Measurements from ENCODE around the gene DDX10.
"Not testable (repeated sequence)": the region's sequence is repeated elsewhere in the genome, so short reads cannot be mapped to it uniquely, and the experiment has no call there.

Gene DDX10

DNA sequence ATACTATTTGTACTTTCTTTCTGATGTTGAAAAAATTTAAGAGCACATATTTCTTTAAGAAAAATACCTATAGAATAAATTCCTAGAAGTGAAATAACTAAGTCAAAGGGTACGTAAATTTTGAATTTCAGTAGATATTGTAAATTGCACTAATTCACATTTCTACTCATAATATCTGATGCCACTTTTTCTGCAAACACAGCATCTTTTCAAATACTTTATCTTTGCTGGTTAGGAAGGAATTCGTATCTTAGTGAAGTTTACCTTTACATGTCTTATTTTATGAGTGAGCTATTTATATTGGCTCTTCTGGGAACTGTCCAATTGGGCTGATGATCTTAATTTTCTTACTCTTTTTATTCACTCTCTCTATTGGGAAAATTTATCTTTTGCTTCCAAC lies 148.2 kb downstream of the DDX10 start:
- Mint-ChIP-seq H3K36me3 (ENCODE audit: low read depth) (peaks cover 6% of the 10 kb centered on the region), H3K27me3 (no peaks in the 10 kb centered on the region), H3K4me1 (ENCODE audit: low read depth) (no peaks in the 10 kb centered on the region), H3K4me3 (no peak overlapping the region), H3K9me3 (no peaks in the 10 kb centered on the region), H3K27ac (no peak overlapping the region)
- intact Hi-C loops (cut with micrococcal nuclease), result no loop called here

DNA sequence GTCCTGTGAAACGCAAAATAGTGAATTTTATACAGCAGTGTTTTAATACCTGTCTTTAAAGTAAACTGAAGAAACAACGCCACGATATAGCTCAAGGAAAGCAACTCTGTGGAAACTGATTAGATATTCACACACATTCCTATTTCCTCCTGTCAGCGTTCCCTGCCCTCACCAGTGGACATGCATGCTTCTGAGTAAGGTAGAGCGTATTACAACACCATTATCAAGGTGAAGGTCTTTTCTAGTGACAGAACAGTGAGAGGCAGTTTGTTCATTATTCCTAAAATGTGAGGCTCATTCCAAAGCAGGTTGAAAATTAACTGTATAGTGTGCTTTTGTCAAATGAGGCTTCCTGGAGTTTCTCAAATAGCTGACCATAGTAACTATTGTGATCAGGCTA lies 153.1 kb downstream of the DDX10 start:
- H3K36me3 Mint-ChIP-seq (ENCODE audit: low read depth), result peaks cover 6% of the 10 kb centered on the region
- no peak overlapping the region for H3K27ac Mint-ChIP-seq
- H3K9me3 Mint-ChIP-seq, result no peaks in the 10 kb centered on the region
- intact Hi-C loops (cut with micrococcal nuclease), result no loop called here
- H3K4me3 Mint-ChIP-seq, result no peak overlapping the region
- H3K4me1 Mint-ChIP-seq (ENCODE audit: low read depth), result peaks cover 9% of the 10 kb centered on the region
- no peaks in the 10 kb centered on the region for H3K27me3 Mint-ChIP-seq

DNA sequence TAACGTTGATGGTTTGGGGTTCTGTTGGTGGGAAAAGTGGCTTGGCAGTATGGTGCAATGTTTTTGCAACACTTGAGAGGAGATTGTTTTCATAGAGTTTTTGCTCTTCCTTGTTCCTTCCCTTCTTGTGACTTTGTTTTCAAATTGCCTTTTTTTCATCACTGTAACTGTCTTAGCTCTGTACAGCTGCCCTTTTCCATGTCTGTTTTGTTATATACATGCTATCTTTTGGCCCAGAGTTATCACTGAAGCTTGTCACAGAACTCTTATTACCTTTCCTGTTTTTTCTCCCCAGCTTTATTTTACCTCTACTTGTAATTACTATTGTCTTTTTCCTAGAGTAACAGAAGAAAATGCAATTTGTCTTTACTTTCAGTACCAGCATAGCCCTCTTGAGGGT lies 154.1 kb downstream of the DDX10 start:
- no peaks in the 10 kb centered on the region for H3K9me3 Mint-ChIP-seq
- intact Hi-C loops (cut with micrococcal nuclease), result no loop called here
- peaks cover 9% of the 10 kb centered on the region for H3K4me1 Mint-ChIP-seq (ENCODE audit: low read depth)
- H3K27ac Mint-ChIP-seq, result no peak overlapping the region
- no peaks in the 10 kb centered on the region for H3K27me3 Mint-ChIP-seq
- H3K4me3 Mint-ChIP-seq, result no peak overlapping the region
- peaks cover 6% of the 10 kb centered on the region for H3K36me3 Mint-ChIP-seq (ENCODE audit: low read depth)

DNA sequence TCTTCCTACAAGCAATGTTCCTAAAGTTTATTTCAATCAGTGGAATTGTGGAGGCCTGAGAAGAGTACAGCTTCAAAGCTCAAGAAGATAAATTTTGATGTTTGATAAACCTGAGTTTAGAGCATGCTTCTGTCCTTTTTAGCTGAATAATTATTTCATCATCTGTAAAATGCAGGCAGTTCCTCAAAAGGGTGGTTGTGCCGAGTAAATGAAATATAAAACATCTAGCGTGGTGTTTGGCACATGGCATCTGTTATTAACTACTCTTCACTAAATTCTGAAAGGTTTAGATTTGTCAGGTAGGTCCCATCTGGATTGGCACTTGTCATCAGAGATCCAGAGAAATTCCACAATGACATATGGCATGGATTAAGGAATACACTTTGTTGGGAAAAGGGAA lies 155.1 kb downstream of the DDX10 start:
- Mint-ChIP-seq H3K27ac (no peak overlapping the region), H3K9me3 (no peaks in the 10 kb centered on the region), H3K4me1 (ENCODE audit: low read depth) (peaks cover 9% of the 10 kb centered on the region), H3K36me3 (ENCODE audit: low read depth) (peaks cover 6% of the 10 kb centered on the region), H3K27me3 (no peaks in the 10 kb centered on the region), H3K4me3 (no peak overlapping the region)
- intact Hi-C loops (cut with micrococcal nuclease), result no loop called here

GRCh38 chr11:108823960-108824359 lies 159.1 kb downstream of the DDX10 start:
- H3K27me3 Mint-ChIP-seq; H3K36me3 Mint-ChIP-seq (ENCODE audit: low read depth); intact Hi-C loops (cut with micrococcal nuclease); H3K27ac Mint-ChIP-seq; H3K4me1 Mint-ChIP-seq (ENCODE audit: low read depth); H3K4me3 Mint-ChIP-seq; H3K9me3 Mint-ChIP-seq: not testable (repeated sequence)

DNA sequence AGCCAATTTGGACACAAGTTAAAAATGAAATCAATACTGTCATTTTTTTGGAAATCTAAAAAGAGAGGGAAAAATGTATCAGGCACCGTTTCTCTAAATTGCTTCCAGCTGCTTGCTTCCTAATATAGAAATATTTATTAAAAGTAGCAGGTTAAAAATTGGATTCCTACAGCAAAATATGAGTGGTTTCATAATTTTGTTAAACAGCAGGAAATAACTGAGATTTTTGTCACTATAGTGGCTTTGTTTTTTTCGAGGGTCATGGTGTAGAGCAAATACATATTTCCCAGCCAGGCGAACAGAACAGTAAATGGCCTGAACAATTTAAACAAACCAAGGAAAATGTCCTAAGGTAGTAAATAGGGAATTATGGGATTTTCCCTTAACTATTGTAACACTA lies 159.7 kb downstream of the DDX10 start:
- Mint-ChIP-seq H3K27ac (no peak overlapping the region), H3K27me3 (no peaks in the 10 kb centered on the region), H3K36me3 (ENCODE audit: low read depth) (no peaks in the 10 kb centered on the region), H3K4me1 (ENCODE audit: low read depth) (no peaks in the 10 kb centered on the region), H3K4me3 (no peak overlapping the region), H3K9me3 (peaks cover 5% of the 10 kb centered on the region)
- intact Hi-C loops (cut with micrococcal nuclease), result no loop called here

GRCh38 chr11:108825381-108825780 lies 160.5 kb downstream of the DDX10 start:
- no peaks in the 10 kb centered on the region for H3K27me3 Mint-ChIP-seq
- H3K4me3 Mint-ChIP-seq, result no peak overlapping the region
- H3K4me1 Mint-ChIP-seq (ENCODE audit: low read depth), result no peaks in the 10 kb centered on the region
- H3K36me3 Mint-ChIP-seq (ENCODE audit: low read depth), result no peaks in the 10 kb centered on the region
- no peak overlapping the region for H3K27ac Mint-ChIP-seq
- peaks cover 9% of the 10 kb centered on the region for H3K9me3 Mint-ChIP-seq
- intact Hi-C loops (cut with micrococcal nuclease), result no loop called here

- Mint-ChIP-seq H3K9me3 (peaks cover 9% of the 10 kb centered on the region), H3K4me3 (no peak overlapping the region), H3K27ac (no peak overlapping the region), H3K27me3 (no peaks in the 10 kb centered on the region), H3K4me1 (ENCODE audit: low read depth) (no peaks in the 10 kb centered on the region), H3K36me3 (ENCODE audit: low read depth) (no peaks in the 10 kb centered on the region)
- intact Hi-C loops (cut with micrococcal nuclease), result no loop called here
Measured at GRCh38 chr11:108826136-108826535, 161.3 kb downstream of the DDX10 start.

GRCh38 chr11:108835624-108836023 lies 170.8 kb downstream of the DDX10 start:
- intact Hi-C loops (cut with micrococcal nuclease), result no loop called here
- no peaks in the 10 kb centered on the region for H3K9me3 Mint-ChIP-seq

DNA sequence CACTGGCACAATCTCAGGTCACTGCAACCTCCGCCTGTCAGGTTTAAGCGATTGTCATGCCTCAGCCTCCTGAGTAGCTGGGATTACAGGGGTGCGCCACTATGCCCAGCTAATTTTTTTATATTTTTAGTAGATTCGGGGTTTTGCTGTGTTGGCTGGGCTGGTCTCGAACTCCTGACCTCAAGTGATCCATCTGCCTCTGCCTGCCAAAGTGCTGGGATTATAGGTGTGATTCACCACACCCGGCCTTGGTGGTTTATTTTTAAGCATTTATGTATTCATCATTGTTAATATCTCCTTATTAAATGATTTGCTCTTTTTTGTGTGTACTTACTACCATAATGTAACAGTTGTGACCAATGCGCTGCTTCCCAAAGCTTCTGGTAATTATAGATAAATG lies 171.7 kb downstream of the DDX10 start:
- Mint-ChIP-seq H3K36me3 (ENCODE audit: low read depth) (peaks cover 20% of the 10 kb centered on the region), H3K9me3 (no peaks in the 10 kb centered on the region), H3K4me1 (ENCODE audit: low read depth) (peaks cover 12% of the 10 kb centered on the region), H3K27ac (no peak overlapping the region), H3K4me3 (no peak overlapping the region), H3K27me3 (no peaks in the 10 kb centered on the region)
- intact Hi-C loops (cut with micrococcal nuclease), result no loop called here

More at GRCh38 chr11:108835624-108836023, 170.8 kb downstream of the DDX10 start:
- H3K27me3 Mint-ChIP-seq, result no peaks in the 10 kb centered on the region
- H3K27ac Mint-ChIP-seq, result no peak overlapping the region
- no peak overlapping the region for H3K4me3 Mint-ChIP-seq
- H3K4me1 Mint-ChIP-seq (ENCODE audit: low read depth), result peaks cover 12% of the 10 kb centered on the region
- H3K36me3 Mint-ChIP-seq (ENCODE audit: low read depth), result peaks cover 11% of the 10 kb centered on the region

GRCh38 chr11:108838102-108838791 lies 173.4 kb downstream of the DDX10 start:
- no peaks in the 10 kb centered on the region for H3K9me3 Mint-ChIP-seq
- intact Hi-C loops (cut with micrococcal nuclease), result no loop called here
- H3K4me1 Mint-ChIP-seq (ENCODE audit: low read depth), result peaks cover 12% of the 10 kb centered on the region
- H3K36me3 Mint-ChIP-seq (ENCODE audit: low read depth), result peaks cover 22% of the 10 kb centered on the region
- peak overlapping the region; percentile 17 for H3K27ac Mint-ChIP-seq
- no peaks in the 10 kb centered on the region for H3K27me3 Mint-ChIP-seq
- H3K4me3 Mint-ChIP-seq, result no peak overlapping the region

DNA sequence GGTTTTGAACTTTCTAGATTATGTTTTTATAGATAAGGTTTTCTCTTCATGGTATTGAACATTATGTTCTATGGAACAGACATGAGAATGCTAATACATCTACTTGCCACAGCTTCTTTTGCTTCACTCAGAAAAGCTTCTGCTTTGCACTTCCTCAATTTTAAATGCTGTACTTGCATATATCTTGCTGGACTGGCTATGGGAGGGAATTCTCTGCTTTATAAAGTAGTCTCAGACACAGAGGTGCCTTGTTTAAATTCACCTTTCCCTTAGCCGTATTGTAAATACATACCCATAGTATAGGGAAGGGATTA lies 173.9 kb downstream of the DDX10 start:
- Mint-ChIP-seq H3K27me3 (no peaks in the 10 kb centered on the region), H3K36me3 (ENCODE audit: low read depth) (peaks cover 22% of the 10 kb centered on the region), H3K27ac (no peak overlapping the region), H3K9me3 (no peaks in the 10 kb centered on the region), H3K4me1 (ENCODE audit: low read depth) (peaks cover 12% of the 10 kb centered on the region), H3K4me3 (no peak overlapping the region)
- intact Hi-C loops (cut with micrococcal nuclease), result no loop called here

- no peaks in the 10 kb centered on the region for H3K9me3 Mint-ChIP-seq
- H3K36me3 Mint-ChIP-seq (ENCODE audit: low read depth), result peaks cover 7% of the 10 kb centered on the region
- H3K4me3 Mint-ChIP-seq, result no peak overlapping the region
- H3K27ac Mint-ChIP-seq, result no peak overlapping the region
- intact Hi-C loops (cut with micrococcal nuclease), result no loop called here
- H3K4me1 Mint-ChIP-seq (ENCODE audit: low read depth), result no peaks in the 10 kb centered on the region
- no peaks in the 10 kb centered on the region for H3K27me3 Mint-ChIP-seq
Measured at GRCh38 chr11:108846009-108846408, 181.1 kb downstream of the DDX10 start.

GRCh38 chr11:108847298-108847990 lies 182.6 kb downstream of the DDX10 start:
- Mint-ChIP-seq H3K4me1 (ENCODE audit: low read depth) (no peaks in the 10 kb centered on the region), H3K27me3 (no peaks in the 10 kb centered on the region), H3K9me3 (no peaks in the 10 kb centered on the region), H3K4me3 (no peak overlapping the region), H3K36me3 (ENCODE audit: low read depth) (peaks cover 7% of the 10 kb centered on the region), H3K27ac (no peak overlapping the region)
- intact Hi-C loops (cut with micrococcal nuclease), result no loop called here

DNA sequence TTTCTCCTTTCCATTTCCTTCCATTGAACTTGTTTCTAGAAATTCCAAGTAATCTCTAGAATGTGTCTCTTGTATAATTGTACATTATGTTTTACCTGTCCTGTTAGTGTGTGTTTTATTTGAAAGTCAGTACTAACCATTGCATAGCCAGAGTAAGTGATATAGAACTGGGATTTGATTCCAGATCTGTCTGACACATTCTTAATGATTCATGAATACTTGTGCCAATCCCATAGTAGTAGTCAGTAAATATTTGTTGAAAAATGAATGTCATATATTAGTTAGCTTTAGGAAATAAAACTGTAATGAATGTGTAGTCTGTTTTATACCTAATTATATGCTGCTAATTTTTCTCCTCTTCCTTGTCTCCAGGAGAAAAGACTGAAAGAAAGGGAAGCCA lies 186.9 kb downstream of the DDX10 start:
- H3K36me3 Mint-ChIP-seq (ENCODE audit: low read depth), result peaks cover 8% of the 10 kb centered on the region
- peaks cover 12% of the 10 kb centered on the region for H3K4me1 Mint-ChIP-seq (ENCODE audit: low read depth)
- intact Hi-C loops (cut with micrococcal nuclease), result no loop called here
- no peaks in the 10 kb centered on the region for H3K27me3 Mint-ChIP-seq
- no peak overlapping the region for H3K27ac Mint-ChIP-seq
- no peaks in the 10 kb centered on the region for H3K9me3 Mint-ChIP-seq
- H3K4me3 Mint-ChIP-seq, result no peak overlapping the region
